ENCODE measurements around the gene ZNF148.

Gene ZNF148

GRCh38 chr3:125229707-125230106 lies 145.4 kb downstream of the ZNF148 start:
- DNase-seq (ENCODE audit: low read depth in 2 of 2, low spot score in 1 of 2): no peak

DNA sequence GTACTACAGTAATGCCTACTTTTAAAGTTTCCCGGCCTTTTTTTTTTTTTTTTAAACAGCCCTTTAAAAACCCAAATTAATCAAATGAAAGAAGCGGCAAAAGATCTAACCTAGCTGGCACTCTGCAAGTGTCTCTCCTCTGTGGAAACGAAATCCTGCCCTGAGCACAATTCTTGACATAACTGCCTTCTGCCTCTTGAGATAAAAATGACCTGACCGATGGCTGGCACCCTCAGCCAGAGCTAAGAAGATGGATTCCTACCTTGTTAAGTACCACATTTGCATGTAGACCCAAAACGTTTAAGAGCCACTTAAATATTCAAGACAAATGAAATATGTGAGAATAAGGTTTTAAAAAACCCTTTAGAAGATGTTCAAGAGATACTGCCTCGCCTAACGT lies 146.0 kb downstream of the ZNF148 start:
- no peak for DNase-seq (ENCODE audit: low read depth in 2 of 2, low spot score in 1 of 2)

- no peak for DNase-seq (ENCODE audit: low read depth in 2 of 2, low spot score in 1 of 2)
Observed at GRCh38 chr3:125221831-125222230, 153.3 kb downstream of the ZNF148 start.

DNA sequence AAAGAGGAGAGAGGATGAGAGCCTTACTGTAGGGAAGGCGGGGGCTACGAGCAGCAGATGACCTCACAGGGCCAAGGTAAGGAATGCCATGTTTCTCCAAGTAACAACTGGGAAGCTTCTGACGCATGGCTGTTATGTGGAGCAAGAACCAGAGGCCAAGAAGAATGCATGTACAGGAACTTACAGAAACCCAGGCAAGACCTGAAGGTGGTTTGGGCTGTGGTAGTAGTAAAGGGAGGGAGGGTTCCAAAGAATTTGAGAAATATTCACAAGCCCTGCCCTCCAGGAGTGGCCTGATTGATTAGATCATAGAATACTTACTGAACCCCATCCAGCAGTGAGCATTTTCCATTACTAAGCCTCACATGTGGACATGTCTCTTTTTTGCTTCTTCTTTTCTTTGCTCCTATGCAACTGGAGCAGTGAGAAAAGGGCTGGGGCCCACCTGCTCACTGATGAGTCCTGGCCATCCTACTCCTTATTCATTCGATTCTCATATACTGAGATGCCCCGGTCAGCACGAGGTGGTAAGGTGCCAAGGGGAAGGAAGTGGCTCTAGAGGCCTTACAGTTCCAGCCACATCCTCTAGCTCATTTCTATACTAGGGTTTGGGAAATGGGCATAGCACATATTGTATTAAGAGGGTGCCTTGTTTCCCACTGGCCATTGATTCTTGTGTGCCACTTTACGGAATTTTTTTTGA lies 154.2 kb downstream of the ZNF148 start:
- no peak for DNase-seq (ENCODE audit: low read depth in 2 of 2, low spot score in 1 of 2)

DNA sequence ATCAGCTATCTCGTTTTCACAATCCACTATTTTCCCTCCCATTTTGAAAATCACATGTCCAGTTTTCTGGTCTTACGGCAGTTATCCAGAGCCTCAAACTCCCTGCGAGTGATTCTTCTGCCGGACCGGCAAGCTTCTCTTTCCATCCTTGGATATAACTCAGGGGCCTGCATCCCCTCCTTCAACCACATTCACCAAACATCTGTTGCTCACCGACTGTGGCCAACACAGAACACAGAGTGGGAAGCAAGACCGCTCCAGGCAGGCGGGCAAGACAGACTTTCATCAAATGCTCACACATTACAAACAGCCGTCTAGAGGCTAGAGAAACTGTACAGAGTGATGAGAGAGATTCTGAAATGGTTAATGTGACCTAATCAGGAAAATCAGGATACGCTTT lies 154.9 kb downstream of the ZNF148 start:
- no peak for DNase-seq (ENCODE audit: low read depth in 2 of 2, low spot score in 1 of 2)

DNA sequence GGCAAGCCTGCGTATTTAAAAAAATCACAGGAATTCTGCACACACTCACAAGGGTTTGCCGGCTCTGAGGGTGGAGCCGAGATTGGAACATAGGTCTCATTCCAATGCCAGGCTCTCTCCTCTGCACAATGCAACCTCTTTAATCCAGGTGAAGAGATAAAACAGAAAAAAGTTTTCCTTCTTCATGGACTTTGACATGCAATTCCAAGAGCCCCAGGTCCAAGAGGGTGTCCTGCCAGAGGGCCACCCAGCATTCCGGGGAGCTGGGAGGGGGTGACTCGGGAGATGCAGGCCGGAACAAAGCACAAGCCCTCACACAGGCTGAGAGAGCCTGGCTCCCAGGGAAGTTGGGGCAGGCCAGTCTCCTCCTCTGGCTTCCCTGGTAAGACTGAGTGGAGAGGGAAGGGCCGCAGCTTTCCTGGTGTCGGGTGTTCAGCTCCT lies 155.8 kb downstream of the ZNF148 start:
- no peak for DNase-seq (ENCODE audit: low read depth in 2 of 2, low spot score in 1 of 2)

- no peak for DNase-seq (ENCODE audit: low read depth in 2 of 2, low spot score in 1 of 2)
Observed at GRCh38 chr3:125214738-125215137, 160.4 kb downstream of the ZNF148 start.

DNA sequence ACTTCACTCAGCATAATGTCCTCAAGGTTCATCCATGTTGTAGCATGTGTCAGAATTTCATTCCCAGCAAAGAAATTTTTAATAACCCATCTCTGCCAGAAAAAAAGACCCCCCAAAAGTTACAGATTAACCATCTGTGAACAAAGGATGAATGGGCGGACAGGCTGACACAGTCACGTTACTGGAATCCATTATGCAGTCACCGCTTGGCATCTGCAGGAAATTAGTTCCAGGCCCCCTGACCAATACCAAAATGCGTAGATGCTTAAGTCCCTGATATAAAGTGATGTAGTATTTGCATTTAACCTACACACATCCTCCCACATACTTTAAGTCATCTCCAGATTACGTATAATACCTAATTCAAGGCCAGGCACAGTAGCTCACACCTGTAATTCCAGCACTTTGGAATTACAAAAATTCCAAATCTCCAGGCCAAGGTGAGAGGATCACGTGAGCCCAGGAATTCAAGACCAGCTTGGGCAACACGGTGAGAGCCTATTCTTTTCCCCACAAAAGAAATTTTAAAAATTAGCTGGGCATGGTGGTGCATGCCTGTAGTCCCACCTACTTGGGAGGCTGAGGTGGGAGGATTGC lies 161.1 kb downstream of the ZNF148 start:
- DNase-seq (ENCODE audit: low read depth in 2 of 2, low spot score in 1 of 2): no peak

GRCh38 chr3:125213364-125213755 lies 161.8 kb downstream of the ZNF148 start:
- DNase-seq (ENCODE audit: low read depth in 2 of 2, low spot score in 1 of 2): no peak

DNA sequence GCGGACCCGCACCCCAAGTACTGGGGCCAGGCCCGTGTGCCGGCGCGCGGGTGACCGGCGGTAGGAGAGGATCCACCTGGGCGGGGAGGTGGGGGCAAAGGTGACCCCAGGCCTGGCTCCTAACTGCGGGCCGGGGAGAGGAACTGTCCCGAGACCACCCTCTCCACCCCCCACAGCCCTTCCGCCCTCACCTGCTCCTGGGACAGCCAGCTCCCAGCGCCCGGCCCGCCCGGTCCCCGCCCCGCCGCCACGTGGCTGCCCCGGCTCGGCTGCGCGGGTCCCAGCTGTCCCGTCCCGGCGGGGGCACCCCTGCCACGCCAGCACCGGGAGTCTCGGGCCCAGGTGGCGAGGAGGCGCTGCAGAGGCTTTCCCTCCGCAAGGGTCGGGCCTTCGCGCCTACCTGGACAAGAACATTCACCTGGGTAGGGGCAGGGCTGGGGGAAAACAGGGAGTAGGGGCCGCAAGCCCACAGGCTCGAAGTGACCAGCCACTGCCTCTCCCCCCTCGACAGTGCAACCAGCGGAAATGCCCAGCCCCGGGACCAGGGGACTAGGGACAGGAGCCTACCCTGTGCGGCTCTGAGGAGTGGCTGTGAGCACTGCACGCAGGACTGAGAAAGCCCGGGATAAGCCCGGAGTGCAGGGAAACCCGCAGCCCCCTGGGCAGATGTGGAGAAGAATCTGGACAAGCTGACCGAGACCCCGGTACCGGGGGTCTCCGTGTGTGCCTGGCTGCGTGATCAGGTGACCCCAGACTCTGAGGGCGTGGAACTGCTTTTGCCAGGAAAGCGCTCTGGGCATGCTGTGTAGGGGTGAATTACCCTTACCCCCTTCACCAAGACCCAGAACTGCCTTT lies 162.4 kb downstream of the ZNF148 start, which contains the start of gene SLC12A8:
TSS of gene SLC12A8 (minus strand) at position 240 of the 855 bp plus-strand sequence. CDS start 1,399 bp downstream, outside the sequence.
- no peak for DNase-seq (ENCODE audit: low read depth in 2 of 2, low spot score in 1 of 2)

GRCh38 chr3:125212091-125212508 lies 163.0 kb downstream of the ZNF148 start:
- no peak for DNase-seq (ENCODE audit: low read depth in 2 of 2, low spot score in 1 of 2)

DNA sequence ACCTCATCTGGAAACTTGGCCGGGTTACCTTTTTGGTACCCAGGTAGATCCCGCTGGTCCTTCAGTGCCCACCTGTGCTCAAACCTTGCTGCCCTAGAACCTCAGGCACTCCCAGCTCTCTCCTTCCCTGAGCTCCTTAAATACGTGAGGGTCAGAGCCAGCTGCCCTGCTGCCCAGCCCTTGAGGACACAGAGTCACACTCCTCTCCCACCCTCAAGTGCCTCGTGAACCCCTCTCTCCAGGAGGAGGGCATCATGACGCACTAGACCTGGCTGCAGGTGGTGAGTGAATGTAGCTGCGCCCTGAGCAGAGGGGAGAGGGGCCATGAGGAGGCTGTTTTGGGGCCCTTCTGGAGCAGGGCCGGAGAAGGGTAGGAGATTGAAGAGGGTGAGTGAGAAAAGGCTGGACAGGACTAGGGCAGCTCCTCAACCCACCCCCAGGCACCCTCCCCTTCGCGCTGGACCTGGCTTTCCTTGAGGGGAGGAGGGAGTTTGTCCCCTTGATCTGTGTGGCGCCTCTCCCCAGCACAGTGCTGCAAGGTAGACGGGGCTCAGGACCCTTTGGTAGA lies 163.5 kb downstream of the ZNF148 start:
- DNase-seq (ENCODE audit: low read depth in 2 of 2, low spot score in 1 of 2): no peak

GRCh38 chr3:125207949-125208568 lies 167.1 kb downstream of the ZNF148 start:
- no peak for DNase-seq (ENCODE audit: low read depth in 2 of 2, low spot score in 1 of 2)

GRCh38 chr3:125207507-125207906 lies 167.6 kb downstream of the ZNF148 start:
- no peak for DNase-seq (ENCODE audit: low read depth in 2 of 2, low spot score in 1 of 2)

- no peak for DNase-seq (ENCODE audit: low read depth in 2 of 2, low spot score in 1 of 2)
Observed at GRCh38 chr3:125206934-125207333, 168.2 kb downstream of the ZNF148 start.

DNA sequence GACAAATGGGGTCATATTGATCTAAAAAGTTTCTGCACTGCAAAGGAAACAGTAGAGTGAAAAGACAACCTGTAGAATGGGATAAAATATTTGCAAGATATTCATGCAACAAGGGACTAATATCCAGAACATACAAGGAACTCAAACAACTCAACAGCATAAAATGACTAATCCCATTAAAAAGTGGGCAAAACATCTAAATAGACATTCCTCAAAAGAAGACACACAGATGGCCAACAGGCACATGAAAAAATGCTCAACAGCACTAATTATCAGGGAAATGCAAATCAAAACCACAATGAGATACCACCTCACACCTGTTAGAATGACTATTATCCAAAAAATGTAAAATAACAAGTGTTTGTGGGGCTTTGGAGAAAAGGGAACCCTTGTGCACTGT lies 171.4 kb downstream of the ZNF148 start:
- no peak for DNase-seq (ENCODE audit: low read depth in 2 of 2, low spot score in 1 of 2)

GRCh38 chr3:125202197-125202596 lies 172.9 kb downstream of the ZNF148 start:
- DNase-seq (ENCODE audit: low read depth in 2 of 2, low spot score in 1 of 2): no peak

GRCh38 chr3:125200731-125201139 lies 174.4 kb downstream of the ZNF148 start:
- no peak for DNase-seq (ENCODE audit: low read depth in 2 of 2, low spot score in 1 of 2)

- DNase-seq (ENCODE audit: low read depth in 2 of 2, low spot score in 1 of 2): no peak
Observed at GRCh38 chr3:125194849-125195601, 180.1 kb downstream of the ZNF148 start.

DNA sequence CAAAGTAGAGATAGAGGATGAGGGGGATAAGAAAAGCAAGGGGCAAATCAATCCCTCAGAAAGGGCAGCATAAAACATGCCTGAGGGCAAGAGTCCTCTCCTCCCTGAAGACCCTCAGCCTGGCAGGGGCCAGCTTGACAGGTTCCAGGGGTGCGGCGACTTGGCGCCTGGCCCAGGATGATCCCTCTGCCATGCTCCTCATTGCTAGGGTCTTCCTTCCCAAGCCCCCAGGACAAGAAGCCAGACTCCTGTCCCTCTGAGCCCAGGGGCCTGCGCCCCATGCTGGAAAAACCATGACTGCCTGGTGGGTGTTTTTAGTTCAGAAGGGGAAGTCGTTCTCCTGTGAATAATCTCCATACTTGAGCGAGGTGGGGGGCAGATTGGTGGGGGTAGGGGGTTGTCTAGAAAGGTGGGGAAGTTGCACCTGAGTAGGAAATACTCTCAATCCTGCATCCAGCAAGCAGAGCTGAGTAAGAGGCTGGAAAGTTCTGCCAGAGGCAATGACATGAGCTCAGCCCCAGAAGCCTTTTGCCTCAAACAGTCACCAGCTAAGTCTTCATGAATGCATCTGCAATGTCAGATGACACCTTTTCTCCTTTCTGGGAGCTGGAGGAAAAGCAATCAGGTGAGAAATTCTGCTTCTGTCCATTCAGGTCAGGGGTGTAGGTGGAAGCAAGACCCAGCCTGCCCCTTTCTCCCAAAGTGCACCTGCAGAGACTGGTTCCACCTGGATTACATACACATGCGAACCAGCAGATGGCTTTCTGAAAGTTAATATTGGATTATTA lies 180.9 kb downstream of the ZNF148 start:
- no peak for DNase-seq (ENCODE audit: low read depth in 2 of 2, low spot score in 1 of 2)
